ENCODE measurements around the gene HOXC10. TPM values are rescaled to one million over a fixed set of nuclear protein-coding genes. Genes with fewer than 3 reads are reported as not detected.

HOXC10 gene
- total and polyA plus RNA-seq, 12 donors = 0.34 to 4.5 (median 1.5) TPM; not detected in 3

DNA sequence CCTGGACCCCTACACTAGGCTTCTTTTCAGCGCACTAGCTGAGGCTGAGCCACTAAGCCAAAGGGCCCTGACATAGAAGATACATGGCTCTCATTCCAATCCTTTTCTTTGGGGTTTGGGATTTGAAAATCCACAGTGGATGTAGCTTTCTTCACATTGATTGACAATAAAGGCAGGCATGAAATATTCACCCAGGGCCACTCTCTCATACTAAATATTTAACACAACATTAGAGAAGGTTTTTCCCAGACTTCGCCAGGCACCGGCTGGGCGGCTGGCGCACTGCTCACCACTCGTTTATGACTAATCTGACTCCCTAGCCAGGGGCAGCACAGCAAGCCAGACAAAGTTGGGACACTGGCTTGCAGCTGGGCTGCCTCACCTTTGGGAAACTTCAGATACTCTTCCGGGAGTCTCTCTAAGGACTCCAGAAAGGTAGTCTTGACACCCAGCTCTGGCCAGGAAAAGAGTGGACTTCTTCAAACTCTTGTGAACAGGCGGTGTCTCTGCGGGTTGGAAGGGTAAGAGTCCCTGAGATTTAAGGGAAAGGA lies 12.7 kb upstream of the HOXC10 start:
- peaks cover 93% of the 10 kb centered on the region for H3K27me3 ChIP-seq
- no peak for DNase-seq
- H3K4me1 ChIP-seq (replicated peaks in 1 of 2) = peaks cover 9 to 19% of the 10 kb centered on the region in 2 donors
- H3K9me3 ChIP-seq (replicated peaks in 1 of 3) = no peaks in the 10 kb centered on the region
- no peaks in the 10 kb centered on the region for H3K36me3 ChIP-seq (replicated peaks in 1 of 2)
- TF ChIP-seq POLR2A (IDR thresholded peaks at IDR 0.05) = no peak
- TF ChIP-seq, protein P1, sequence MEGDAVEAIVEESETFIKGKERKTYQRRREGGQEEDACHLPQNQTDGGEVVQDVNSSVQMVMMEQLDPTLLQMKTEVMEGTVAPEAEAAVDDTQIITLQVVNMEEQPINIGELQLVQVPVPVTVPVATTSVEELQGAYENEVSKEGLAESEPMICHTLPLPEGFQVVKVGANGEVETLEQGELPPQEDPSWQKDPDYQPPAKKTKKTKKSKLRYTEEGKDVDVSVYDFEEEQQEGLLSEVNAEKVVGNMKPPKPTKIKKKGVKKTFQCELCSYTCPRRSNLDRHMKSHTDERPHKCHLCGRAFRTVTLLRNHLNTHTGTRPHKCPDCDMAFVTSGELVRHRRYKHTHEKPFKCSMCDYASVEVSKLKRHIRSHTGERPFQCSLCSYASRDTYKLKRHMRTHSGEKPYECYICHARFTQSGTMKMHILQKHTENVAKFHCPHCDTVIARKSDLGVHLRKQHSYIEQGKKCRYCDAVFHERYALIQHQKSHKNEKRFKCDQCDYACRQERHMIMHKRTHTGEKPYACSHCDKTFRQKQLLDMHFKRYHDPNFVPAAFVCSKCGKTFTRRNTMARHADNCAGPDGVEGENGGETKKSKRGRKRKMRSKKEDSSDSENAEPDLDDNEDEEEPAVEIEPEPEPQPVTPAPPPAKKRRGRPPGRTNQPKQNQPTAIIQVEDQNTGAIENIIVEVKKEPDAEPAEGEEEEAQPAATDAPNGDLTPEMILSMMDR (IDR thresholded peaks at IDR 0.05) = no peak
- H3K4me3 ChIP-seq = no peak overlapping the region
- 21 to 36% (median 24%) methylated on average over 9 of the region's 9 CpGs for WGBS, 4 donors
- H3K27ac ChIP-seq = no peak overlapping the region
- intact Hi-C loops (cut with DNase I) = no loop called here

GRCh38 chr12:53972722-53973235 lies 12.2 kb upstream of the HOXC10 start, which contains the start of gene HOXC11:
Gene HOXC11, plus strand, starts transcription at chr12:53973126. Its CDS starts 116 bp downstream, at chr12:53973242.
- H3K4me1 ChIP-seq (replicated peaks in 1 of 2) = peaks cover 9 to 19% of the 10 kb centered on the region in 2 donors
- TF ChIP-seq POLR2A (IDR thresholded peaks at IDR 0.05) = no peak
- TF ChIP-seq, protein P1 (IDR thresholded peaks at IDR 0.05) = no peak
- H3K9me3 ChIP-seq (replicated peaks in 1 of 3) = no peaks in the 10 kb centered on the region
- H3K4me3 ChIP-seq = peak within 1 kb of the TSS in 1 of 4 donors; percentile 47
- WGBS, 4 donors = 6 to 10% (median 10%) methylated on average over 18 to 21 of the region's 21 CpGs
- H3K36me3 ChIP-seq (replicated peaks in 1 of 2) = no peaks in the 10 kb centered on the region
- intact Hi-C loops (cut with DNase I) = no loop called here
- no peak within 1 kb of the TSS for H3K27ac ChIP-seq
- peaks cover 93% of the 10 kb centered on the region for H3K27me3 ChIP-seq
- no peak for DNase-seq

- H3K4me1 ChIP-seq (replicated peaks in 1 of 2) = peaks cover 9 to 19% of the 10 kb centered on the region in 2 donors
- no peaks in the 10 kb centered on the region for H3K9me3 ChIP-seq (replicated peaks in 1 of 3)
- H3K36me3 ChIP-seq (replicated peaks in 1 of 2) = no peaks in the 10 kb centered on the region
- H3K27ac ChIP-seq = no peak overlapping the region
- intact Hi-C loops (cut with DNase I) = no loop called here
- TF ChIP-seq, protein P1 (IDR thresholded peaks at IDR 0.05) = no peak
- TF ChIP-seq POLR2A (IDR thresholded peaks at IDR 0.05) = no peak
- peak overlapping the region in 1 of 4 donors; percentile 47 for H3K4me3 ChIP-seq
- no peak for DNase-seq
- peaks cover 90% of the 10 kb centered on the region for H3K27me3 ChIP-seq
- 4 to 6% (median 5%) methylated on average over 33 to 71 of the region's 71 CpGs for WGBS, 4 donors
Observed at GRCh38 chr12:53973236-53974042, 11.5 kb upstream of the HOXC10 start.

All from adrenal gland (tissue), 12 donors.